H1 (cell line): ENCODE measurements around the gene HAO2.

Source experiments
- CHD1 ChIP-seq: IDR thresholded peaks from 2 replicates; pipeline ENCODE4 v1.6.1; 2012; ENCODE audit warnings: low read depth, low read length, improper control_type of control experiment
- NANOG ChIP-seq: IDR thresholded peaks from 2 replicates; pipeline ENCODE4 v1.6.1; 2011; ENCODE audit warnings: low read length, low read depth, mild to moderate bottlenecking, inconsistent platforms; ENCODE audit not compliant: insufficient read depth, poor library complexity, severe bottlenecking
- POLR2A ChIP-seq, 2 experiments: IDR thresholded peaks; 1 replicate in 1 of 2; 2 replicates in 1 of 2; pipeline ENCODE4 v1.6.1; 2011; ENCODE audit warnings: low read depth in 2 of 2, low read length in 2 of 2, mild to moderate bottlenecking in 2 of 2; ENCODE audit errors: control extremely low read depth in 1 of 2
- RAD21 ChIP-seq, 2 experiments: IDR thresholded peaks in 1 of 2; conservative IDR thresholded peaks in 1 of 2; 2 replicates each; pipeline ENCODE4 v1.6.1; 2011; ENCODE audit warnings: low read depth in 2 of 2, low read length in 2 of 2, improper control_type of control experiment in 1 of 2, inconsistent platforms in 1 of 2, mild to moderate bottlenecking in 1 of 2, moderate library complexity in 1 of 2
- TF ChIP-seq, protein P1 (sequence below), 3 experiments: IDR thresholded peaks; 1 replicate in 2 of 3; 2 replicates in 1 of 3; pipeline versions ENCODE4 v1.5.1 to v1.6.1; 2011; ENCODE audit warnings: low read length in 3 of 3, mild to moderate bottlenecking in 3 of 3, inconsistent platforms in 2 of 3, low read depth in 1 of 3, moderate library complexity in 1 of 3; ENCODE audit not compliant: insufficient read depth in 1 of 3; ENCODE audit errors: control extremely low read depth in 1 of 3

DNA sequence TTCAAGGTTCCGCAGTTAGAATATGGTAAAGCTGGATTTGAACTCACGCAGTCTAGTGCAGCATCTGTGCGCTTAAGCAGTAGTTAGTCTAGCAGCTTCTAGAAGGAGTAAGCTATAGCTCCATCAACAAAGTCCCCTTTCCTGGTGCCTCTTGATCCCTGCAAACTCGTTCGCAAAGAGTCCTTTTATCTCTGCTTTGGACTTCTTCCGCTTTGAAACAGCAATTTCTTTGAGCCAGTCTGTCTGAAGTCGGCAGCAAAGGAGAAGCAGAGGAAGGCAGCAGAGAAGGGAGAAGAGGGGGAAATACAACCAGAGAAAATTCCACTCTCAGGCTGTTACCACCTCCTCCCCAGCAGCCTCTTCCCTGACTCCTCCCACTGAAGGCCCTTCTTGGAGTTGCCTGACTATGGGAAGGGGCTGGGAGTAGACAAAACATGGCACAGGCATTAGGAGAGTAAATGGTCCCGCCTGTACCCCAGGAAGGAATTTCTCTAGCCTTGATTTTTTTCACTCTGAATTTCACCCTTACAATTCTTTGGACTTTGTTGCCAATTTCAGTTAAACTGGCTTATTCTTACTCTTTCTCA lies 72.2 kb downstream of the HAO2 start:
- TF ChIP-seq POLR2A (IDR thresholded peaks at IDR 0.05; ENCODE audit: control extremely low read depth in 1 of 2, low read depth in 2 of 2, low read length in 2 of 2): no peak
- TF ChIP-seq CHD1: no peak
- TF ChIP-seq, protein P1, sequence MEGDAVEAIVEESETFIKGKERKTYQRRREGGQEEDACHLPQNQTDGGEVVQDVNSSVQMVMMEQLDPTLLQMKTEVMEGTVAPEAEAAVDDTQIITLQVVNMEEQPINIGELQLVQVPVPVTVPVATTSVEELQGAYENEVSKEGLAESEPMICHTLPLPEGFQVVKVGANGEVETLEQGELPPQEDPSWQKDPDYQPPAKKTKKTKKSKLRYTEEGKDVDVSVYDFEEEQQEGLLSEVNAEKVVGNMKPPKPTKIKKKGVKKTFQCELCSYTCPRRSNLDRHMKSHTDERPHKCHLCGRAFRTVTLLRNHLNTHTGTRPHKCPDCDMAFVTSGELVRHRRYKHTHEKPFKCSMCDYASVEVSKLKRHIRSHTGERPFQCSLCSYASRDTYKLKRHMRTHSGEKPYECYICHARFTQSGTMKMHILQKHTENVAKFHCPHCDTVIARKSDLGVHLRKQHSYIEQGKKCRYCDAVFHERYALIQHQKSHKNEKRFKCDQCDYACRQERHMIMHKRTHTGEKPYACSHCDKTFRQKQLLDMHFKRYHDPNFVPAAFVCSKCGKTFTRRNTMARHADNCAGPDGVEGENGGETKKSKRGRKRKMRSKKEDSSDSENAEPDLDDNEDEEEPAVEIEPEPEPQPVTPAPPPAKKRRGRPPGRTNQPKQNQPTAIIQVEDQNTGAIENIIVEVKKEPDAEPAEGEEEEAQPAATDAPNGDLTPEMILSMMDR (IDR thresholded peaks at IDR 0.05; ENCODE audit: control extremely low read depth in 1 of 3, insufficient read depth in 1 of 3, low read depth in 1 of 3, low read length in 3 of 3): no peak
- TF ChIP-seq NANOG: no peak
- TF ChIP-seq RAD21 (IDR thresholded peaks at IDR 0.05 in 1 of 2, conservative IDR thresholded peaks at IDR 0.05 in 1 of 2; ENCODE audit: low read depth in 2 of 2, low read length in 2 of 2): no peak
